ENCODE data around the gene JSRP1.
A peak's percentile ranks its signal among the peaks of the same experiment; 100 is the strongest.
"Not testable (repeated sequence)": the region's sequence is repeated elsewhere in the genome, so short reads cannot be mapped to it uniquely, and the experiment has no call there.

JSRP1 gene

DNA sequence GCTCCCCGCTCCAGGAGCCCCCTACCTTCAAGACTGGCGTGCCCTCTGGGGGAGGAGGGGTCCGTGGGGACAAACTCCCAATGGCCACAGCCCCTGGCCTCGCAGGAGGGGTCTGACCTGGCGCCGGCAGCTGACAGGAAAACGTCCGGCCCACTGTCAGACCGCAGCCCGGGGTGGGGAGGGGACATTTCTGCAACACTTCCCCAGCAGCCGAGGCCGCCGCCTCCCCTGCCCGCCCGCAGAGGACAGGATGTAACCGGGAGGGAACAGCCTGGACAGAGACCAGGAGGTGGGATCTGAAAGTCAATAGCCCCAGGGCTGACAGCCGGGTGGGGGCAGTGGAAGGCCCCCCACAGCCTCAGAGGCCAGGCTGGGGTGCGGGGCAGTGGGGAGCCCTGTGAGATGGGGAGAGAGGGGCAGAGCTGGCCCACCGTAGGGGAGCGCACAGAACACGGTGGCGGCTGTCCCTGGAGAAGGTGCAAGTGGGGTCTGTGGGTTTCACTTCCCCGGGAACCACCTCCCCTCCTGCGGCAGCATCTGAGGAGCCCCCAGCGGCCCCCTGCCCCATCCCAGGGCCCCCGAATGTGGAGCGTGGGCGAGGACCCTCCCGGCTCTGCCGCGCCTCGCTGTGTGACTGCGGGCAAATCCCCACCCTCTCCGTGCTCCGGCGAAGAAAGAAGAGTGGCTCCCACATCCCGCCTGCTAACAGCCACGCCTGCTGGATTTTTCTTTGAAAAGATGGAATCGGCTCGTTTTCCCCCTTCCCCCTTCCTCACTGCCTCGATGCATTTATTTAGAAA, 26.0 kb upstream of the JSRP1 start, which contains the start of gene PEAK3:
Gene PEAK3, minus strand, starts transcription at position 114 of the 800 bp plus-strand sequence. CDS start 1,244 bp downstream, outside the sequence.
- peak; percentile 79 to 82 for DNase-seq

DNA sequence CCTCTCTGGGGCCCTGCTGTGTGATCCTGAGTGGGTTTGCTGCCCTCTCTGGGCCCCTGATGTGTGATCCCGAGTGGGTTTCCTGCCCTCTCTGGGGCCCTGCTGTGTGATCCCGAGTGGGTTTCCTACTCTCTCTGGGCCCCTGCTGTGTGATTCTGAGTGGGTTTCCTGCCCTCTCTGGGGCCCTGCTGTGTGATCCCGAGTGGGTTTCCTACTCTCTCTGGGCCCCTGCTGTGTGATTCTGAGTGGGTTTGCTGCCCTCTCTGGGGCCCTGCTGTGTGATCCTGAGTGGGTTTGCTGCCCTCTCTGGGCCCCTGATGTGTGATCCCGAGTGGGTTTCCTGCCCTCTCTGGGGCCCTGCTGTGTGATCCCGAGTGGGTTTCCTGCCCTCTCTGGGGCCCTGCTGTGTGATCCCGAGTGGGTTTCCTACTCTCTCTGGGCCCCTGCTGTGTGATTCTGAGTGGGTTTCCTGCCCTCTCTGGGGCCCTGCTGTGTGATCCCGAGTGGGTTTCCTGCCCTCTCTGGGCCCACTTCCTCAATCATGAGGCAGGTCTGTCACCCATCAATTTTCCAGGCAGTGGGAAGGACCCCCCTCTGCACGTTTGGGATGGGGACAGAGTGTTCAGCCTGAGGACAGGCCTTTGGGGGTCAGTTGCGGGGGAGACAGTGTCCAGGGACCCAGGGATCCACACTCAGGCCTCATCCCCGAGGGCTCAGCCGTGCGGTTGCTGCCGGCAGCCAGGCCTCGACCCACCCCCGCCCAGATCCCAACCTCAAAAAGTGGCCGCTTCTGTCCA, 25.2 kb upstream of the JSRP1 start:
- DNase-seq = not testable (repeated sequence)

DNA sequence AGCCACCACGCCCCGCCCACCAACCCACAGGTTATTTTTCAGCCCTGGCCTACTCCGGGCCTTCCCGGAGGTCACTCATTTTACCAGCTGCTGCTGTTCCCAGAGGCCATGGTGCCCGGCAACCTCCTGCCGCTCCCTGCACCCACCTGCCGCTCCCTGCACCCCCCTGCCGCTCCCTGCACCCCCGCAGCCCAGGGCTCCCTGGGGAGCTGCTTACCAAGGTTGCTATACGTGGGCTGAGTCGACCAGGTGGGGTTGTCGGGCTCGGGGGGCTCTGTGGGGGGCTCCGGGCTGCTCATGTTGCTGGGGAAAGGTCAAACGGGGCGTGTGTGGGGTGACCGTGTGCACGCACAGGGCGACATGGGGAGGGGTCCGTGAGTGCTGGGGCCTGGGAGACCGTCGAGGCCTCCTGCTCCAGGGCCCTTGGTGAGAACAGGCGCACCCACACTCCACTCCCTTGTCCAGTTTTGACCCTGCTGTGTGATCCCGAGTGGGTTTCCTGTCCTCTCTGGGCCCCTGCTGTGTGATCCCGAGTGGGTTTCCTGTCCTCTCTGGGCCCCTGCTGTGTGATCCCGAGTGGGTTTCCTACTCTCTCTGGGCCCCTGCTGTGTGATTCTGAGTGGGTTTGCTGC, 24.5 kb upstream of the JSRP1 start:
- no peak for DNase-seq

DNA sequence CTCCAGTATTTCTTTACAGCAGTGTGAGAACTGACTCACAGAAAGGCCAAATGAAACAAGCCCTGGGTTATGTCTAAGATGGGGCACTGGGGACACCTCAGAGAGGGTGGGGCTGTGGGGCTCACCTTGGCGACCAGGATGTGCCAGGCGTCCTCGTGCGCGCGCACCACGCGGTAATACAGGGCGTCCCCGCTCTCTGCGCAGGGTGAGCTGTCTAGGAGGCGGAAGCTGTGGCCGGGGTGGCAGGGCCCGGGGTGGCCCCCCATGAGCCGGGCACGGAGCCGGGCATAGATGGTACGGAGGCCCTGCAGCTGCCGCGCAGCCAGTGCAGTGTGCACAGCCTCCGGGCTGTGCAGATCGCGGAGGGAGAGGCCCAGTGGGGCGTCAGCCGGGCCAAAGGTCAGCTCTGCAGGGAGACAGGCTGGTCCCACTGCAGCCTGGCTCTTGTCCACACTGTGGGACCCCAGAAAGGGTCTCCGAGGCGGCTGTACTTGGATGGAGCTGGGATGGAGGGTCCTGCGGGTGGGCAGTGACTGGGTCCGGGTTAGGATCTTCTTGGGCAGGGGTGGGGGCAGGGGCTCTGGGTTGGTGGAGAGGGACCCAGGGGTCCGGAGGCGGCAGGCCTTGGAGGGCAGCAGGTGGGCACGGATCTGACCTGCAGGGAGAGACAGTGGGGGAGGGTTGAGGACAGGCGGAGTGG, 22.4 kb upstream of the JSRP1 start:
- no peak for DNase-seq

DNA sequence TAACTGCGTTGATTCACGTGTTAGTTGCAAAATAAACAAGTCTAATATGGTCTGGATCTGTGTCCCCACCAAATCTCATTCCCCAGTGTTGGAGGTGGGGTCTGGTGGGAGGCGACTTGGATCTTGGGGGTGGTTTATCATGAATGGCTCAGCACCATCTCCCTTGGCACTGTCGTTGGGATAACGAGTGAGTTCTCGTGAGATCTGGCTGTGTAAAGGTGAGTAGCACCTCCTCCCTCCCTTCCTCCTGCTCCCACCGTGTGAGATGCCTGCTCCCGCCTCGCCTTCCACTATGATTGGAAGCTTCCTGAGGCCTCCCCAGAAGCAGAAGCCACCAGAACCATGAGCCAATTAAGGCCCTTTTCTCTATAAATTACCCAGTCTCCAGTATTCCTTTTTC, 20.9 kb upstream of the JSRP1 start:
- no peak for DNase-seq

DNA sequence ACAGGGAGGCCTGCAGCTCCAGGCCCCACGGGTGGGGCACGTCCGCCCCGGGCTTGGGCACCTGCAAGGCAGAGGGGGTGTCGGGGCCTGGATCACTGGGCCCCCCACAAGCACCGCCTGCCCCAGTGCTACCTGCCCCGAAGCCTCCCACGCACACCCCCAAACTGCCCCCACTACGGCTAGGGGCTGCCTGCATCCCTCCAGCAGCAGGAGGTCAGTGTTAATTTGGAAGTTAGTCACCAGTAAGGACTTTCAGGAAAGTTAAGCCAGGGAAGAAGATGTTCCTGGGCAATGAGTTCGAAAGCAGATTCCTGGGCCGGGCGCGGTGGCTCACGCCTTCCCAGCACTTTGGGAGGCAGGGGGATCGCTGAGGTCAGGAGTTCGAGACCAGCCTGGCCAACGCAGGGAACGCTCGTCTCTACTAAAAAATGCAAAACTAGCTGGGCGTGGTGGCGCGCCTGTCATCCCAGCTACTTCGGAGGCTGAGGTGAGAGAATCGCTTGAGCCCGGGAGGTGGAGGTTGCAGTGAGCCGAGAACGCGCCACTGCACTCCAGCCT, 20.3 kb upstream of the JSRP1 start:
- DNase-seq = no peak

DNA sequence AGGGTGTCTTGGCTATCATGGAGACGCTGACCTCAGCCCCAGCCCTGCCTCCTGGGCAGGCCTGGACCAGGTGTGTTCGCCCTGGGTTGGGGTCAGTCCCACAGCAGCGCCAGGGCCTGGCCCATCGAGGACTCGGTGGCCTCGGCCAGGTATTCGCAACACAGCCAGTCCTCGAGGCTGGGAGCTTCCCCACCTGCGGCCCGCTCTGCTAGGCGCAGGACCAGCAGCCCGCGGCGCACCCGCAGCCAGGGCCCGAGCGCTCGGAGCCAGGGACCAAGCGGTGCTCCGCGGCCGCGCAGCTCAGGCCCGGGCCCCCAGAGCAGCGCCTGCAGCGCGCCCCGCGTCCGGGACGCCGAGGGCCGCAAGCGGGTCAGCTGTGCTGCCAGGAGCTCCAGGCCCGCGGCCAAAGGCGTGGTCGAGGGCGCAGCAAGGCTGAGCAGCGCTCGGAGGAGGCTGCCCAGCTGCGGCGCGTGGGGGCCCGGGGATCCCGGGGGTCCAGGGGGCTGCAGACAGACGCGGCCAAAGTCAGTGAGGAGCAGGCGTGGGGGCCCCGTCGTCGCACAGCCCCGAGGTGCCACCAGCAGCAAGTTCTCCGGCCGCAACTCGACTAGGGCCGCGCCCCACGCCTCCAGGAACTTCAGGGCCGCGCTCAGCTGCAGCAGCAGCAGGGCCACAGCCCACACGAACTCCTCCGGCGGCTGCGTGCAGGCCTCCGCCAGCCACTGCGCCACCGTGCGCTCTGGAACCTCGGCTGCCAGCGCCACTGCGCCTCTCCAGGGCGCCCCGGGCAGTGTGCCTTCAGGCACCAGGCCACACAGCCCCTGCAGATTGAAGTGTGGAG, 19.6 kb upstream of the JSRP1 start:
- no peak for DNase-seq

DNA sequence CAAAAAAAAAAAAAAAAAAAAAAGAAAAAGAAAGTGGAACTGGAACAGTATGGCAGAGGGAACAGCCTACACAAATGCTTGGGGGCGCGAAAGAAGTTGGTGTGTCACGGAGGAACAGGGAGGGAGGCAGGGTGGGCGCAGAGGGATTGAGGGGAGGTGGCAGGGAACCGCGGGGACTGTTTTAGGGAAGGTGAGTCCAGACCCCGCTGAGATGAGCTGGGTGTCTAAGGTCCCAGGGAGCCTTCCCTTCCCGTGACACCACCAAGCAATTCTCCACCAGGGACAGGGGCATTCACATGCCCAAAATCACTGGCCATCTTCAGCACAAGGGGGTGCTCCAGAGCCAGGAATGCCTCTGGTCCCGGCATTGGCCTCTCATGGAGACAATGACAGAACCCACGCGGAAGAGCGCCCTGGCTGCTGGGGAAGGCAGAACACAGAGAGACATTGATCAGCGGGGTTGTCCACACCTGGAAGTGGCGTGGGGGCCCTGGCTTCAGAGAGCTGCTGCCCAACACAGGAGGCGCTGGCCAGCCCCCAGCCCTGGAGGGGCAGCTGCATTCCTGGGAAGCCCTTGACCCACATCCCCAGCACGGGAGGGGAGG, 18.8 kb upstream of the JSRP1 start:
- peak; percentile 60 to 74 for DNase-seq

DNA sequence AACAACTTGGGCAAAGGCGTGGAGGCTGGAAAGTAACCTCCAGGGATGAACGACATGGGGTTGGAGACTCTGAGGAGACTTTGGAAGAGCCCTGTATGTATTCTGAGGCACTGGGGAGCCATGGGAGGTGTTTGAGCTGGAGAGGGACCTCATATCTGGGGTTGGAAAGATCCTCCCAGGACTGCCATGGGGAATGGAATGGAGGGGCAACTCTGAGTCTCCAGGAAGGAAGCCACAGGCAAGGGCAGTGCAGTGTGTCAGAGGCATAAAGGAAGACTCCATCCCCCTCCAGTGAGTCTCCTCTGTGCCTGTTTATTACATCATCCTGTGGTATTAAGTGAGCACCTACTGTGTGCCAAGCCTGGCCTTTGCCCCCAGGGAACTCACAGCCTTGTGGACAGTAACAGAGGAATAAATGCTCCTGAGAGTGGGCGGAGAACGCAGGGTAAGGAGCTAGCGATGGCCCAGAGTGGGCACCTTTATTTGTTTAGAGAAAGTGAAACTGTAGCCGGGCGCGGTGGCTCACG, 18.0 kb upstream of the JSRP1 start:
- no peak for DNase-seq

DNA sequence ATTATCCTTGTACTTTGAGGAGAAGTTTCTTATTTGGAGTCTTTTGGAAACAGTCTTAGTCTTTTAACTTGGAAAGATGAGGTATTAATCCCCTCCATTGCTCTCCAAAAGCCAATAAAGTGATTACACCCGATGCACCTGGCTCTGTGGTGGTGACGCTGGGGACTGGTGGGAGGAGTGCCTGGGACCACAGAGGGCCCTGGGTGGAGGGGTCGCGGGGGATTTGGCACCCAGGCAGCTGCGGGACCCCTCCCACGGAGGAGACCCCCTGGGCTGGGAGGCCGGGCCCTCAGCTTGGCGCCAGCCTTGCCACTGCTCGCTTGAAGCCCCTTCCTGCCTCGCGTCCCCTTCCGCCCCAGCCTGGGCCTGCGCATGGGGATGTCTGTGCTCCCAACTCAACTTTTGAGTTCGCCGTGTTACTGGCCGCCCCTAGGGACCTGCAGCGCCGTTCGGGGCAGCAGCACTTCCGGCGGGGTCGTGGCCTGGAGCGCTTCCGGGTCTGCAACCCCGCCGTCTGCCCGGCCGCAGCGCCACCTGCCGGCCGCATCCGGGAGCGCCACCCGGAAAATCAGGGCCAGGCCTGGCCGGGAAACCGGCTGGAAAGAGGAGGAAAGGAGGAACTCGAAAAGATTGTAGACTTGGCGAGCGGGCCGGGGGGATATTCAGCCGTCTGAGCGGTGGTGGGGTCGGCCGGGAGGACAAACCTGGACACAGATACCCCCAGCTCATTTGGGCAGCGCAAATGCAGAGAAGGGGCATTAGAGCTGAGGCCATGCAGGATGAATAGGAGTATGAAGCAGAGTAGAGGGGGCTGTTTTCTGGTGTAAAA, 17.4 kb upstream of the JSRP1 start:
- peak; percentile 60 to 71 for DNase-seq

DNA sequence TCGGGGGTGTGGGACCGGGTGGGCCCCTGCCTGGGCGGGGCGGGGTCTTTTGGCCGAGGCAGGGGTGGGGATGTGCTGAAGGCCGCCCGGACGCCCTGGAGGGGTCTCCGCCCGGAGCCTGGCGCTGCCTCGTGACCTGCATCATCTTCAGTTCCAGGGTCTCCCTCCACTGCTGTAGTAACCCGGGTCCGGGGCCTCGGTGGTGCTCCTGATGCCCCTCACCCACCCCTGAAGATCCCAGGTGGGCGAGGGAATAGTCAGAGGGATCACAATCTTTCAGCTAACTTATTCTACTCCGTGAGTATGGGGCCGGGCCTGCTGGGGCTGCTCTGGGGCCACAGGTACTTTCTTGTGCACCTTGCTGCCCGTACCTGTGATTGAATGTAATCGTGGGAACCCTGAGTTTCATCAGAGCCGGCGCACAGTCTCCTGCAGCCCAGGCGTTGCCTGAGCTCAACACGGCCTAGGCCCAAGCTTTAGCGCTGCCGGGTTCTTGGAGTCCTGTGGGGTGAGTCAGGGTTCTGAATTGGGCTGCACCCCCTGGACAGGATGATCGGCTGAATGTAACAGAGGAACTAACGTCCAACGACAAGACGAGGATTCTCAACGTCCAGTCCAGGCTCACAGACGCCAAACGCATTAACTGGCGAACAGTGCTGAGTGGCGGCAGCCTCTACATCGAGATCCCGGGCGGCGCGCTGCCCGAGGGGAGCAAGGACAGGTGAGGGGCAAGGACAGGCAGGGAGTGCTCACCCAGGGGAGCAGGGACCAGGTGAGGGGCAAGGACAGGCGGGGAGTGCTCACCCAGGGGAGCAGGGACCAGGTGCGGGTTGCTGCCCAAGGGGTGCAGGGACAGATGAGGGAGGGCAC, 15.3 kb upstream of the JSRP1 start:
- DNase-seq = no peak

DNA sequence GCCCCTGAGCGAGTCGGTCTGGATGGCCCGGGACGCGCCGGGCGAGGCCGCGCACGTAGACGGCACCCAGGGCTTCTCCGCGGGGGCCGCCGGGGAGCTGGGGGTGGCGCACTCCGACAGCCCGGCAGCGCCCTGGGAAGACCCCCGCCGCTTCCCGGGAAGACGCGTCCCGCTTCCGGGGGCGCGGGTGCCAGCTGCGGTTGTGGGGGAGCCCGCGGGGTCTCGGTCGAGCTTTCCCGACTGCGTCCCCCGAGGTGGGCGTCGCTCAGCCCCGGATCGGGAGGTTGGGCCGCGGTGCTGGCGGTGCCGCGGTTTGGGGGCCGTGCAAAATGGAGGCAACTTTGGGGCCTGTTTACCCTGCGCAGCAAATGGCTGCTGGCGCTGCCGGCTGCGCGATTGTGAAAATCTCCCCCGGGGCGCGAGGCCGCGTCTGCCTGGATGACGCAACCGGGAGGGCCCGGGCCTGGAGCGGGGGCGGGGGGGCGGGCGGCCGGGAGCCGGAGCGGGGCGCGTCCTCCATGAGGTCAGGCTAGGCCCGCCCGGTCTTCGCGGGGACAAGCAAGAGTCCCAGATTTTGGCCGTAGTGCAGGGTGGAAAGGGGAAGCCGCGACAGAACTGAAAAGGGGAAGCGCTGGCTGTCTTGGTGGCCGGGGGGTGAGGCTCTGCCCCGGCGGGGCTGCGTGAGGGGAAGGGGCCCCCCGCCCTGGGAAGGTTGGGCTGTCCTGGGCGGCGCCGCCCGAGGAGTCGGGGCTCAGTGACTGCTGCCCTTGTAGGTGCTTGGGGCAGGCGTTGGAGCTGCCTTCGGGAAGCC, 14.4 kb upstream of the JSRP1 start:
- peak; percentile 92 to 95 for DNase-seq

DNA sequence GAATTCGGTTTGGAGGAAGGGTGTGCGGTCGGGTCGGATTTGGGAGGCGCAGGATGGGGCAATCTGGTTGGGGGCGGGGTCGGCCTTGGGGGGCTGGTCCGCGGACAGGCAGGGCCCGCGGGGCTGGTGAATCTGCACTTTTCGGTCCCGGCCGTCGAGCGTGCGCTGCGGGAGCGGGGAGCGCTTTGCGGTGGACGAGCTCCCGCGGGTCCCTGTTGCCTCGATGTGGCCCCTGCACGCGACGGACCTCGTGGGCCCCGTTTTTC, 13.9 kb upstream of the JSRP1 start:
- no peak for DNase-seq

DNA sequence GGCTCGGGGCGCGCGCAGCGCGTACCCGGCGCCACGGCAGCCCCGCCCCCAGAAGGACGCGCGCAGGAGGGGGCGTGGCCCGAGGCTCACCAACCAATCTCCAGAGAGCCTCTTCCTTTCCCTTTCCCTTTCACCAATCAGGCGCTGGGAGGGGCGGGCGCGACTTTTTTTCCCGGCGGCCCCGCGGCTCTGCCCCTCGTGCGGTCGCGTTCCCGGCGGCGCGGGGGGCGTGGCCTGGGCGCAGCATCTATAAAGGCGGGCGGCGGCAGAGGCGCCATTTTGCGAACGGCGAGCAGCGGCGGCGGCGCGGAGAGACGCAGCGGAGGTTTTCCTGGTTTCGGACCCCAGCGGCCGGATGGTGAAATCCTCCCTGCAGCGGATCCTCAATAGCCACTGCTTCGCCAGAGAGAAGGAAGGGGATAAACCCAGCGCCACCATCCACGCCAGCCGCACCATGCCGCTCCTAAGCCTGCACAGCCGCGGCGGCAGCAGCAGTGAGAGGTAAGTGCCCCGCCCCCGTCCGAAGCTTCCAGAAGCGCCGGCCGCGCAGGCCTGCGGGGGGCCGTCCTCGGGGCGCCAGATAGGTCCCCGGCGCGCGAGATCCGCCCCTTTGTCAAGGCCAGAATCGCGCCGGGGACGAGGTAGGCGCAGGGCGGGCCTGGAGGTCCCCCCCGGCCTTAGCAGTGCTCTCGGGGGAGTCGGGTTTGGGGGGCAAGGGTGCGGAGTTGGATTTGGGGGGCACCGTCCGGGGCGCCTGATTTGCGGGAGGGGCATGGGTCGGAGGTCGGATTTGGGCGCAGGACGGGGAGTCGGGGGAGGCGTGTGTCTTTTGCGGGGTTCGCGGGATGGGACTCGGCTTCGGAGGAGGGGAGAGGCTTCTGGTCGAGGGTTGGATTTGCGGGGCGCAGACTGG, 13.3 kb upstream of the JSRP1 start:
- peak; percentile 86 to 95 for DNase-seq

DNA sequence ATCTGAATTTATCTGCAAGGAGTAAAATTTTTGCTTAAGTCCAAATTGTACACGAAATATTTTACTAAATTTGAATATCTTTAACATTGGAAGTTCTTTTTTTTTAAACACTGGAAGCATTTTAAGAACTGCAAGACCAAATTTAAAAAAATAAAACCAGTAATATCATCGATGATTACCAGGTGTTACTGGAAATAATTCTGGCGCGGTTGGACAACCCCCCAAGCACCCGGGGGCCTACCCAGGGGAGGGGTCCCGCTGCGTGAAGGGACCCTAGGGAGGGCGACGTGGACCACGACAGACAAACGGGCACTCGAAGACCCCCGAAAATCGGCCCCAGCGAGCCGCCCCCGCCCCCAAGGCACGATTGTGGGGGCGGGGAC, 12.6 kb upstream of the JSRP1 start:
- DNase-seq = no peak

DNA sequence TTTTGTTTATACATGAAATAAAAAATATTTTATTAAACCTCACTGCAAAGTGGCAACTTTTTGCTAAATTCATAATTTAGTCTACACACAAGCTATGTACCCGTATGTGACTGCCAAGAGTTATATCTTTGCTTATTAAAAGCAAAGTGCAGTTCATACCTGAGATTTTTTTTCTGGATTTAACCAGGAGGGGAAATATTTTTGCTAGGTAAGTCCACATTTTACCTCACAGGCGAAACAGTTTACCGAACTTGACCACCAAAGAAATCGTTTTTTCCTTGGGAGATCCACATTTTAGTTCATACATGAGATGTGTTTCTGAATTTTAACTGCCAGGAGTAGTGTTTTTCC, 12.2 kb upstream of the JSRP1 start:
- no peak for DNase-seq

Measured in AML-193 (cell line).